ENCODE data around the gene DYSF.
"Not testable (repeated sequence)": the region's sequence is repeated elsewhere in the genome, so short reads cannot be mapped to it uniquely, and the experiment has no call there.

DYSF gene

GRCh38 chr2:71473346-71474031, 20.1 kb downstream of the DYSF start:
- no peak for DNase-seq

GRCh38 chr2:71474116-71474743, 20.9 kb downstream of the DYSF start:
- no peak for DNase-seq

- no peak for DNase-seq
These were observed 21.5 kb downstream of the DYSF start for GRCh38 chr2:71474744-71475397.

GRCh38 chr2:71476495-71476894, 23.1 kb downstream of the DYSF start:
- no peak for DNase-seq

GRCh38 chr2:71477231-71477691, 23.9 kb downstream of the DYSF start:
- no peak for DNase-seq

- DNase-seq: no peak
These were observed 25.4 kb downstream of the DYSF start for GRCh38 chr2:71478806-71479205.

- DNase-seq: no peak
These were observed 25.9 kb downstream of the DYSF start for GRCh38 chr2:71479261-71479660.

- no peak for DNase-seq
These were observed 27.8 kb downstream of the DYSF start for GRCh38 chr2:71481111-71481510.

- DNase-seq: no peak
These were observed 28.7 kb downstream of the DYSF start for GRCh38 chr2:71482055-71482454.

GRCh38 chr2:71483246-71483645, 29.9 kb downstream of the DYSF start:
- DNase-seq: no peak

- no peak for DNase-seq
These were observed 31.0 kb downstream of the DYSF start for GRCh38 chr2:71484354-71484753.

- DNase-seq: no peak
These were observed 33.7 kb downstream of the DYSF start for GRCh38 chr2:71486881-71487640.

- DNase-seq: not testable (repeated sequence)
These were observed 38.2 kb downstream of the DYSF start for GRCh38 chr2:71491551-71491950.

GRCh38 chr2:71492112-71492511, 38.8 kb downstream of the DYSF start:
- no peak for DNase-seq

GRCh38 chr2:71494091-71494490, 40.7 kb downstream of the DYSF start:
- no peak for DNase-seq

- no peak for DNase-seq
These were observed 41.3 kb downstream of the DYSF start for GRCh38 chr2:71494523-71495155.

GRCh38 chr2:71496156-71496770, 42.9 kb downstream of the DYSF start:
- DNase-seq: no peak

- no peak for DNase-seq
These were observed 44.9 kb downstream of the DYSF start for GRCh38 chr2:71498261-71498701.

GRCh38 chr2:71499691-71500090, 46.3 kb downstream of the DYSF start:
- DNase-seq: no peak

GRCh38 chr2:71500426-71501079, 47.2 kb downstream of the DYSF start:
- DNase-seq: no peak

GRCh38 chr2:71502941-71503738, 49.8 kb downstream of the DYSF start:
- no peak for DNase-seq

All from activated gamma-delta T cell (primary cell).